PC-3 (cell line): ENCODE results near the gene FGF11. TPM values are rescaled to one million over a fixed set of nuclear protein-coding genes. Genes with fewer than 3 reads are reported as not detected.
A peak's percentile ranks its signal among the peaks of the same experiment; 100 is the strongest.

ENCODE experiments used
- ATAC-seq: fragments of 200-7000 bp; cut with Tn5 transposase; 2 replicates; pipeline ENCODE4 v1.9.1; 2020; ENCODE audit warnings: mild to moderate bottlenecking, moderate library complexity
- BruUV-seq: library from RNA; stranded (reverse); fragments of 400-500 nt; replicated peaks from 2 replicates; lab custom pipeline; 2021; lab: Mats Ljungman, UMichigan
- CTCF ChIA-PET: fragments of 300-600 bp; sonication (Branson Sonifier 250); formaldehyde crosslinking; loops from one replicate; lab custom pipeline; 2022; ENCODE audit warnings: antibody characterized with exemption; lab: Charles Lee
- POLR2A ChIA-PET: fragments of 300-600 bp; sonication (Branson Sonifier 250); formaldehyde crosslinking; loops from one replicate; lab custom pipeline; 2022; ENCODE audit warnings: antibody characterized with exemption; ENCODE audit not compliant: unreplicated experiment; lab: Charles Lee
- DNase-seq: peaks from one replicate; pipeline ENCODE4 v3.0.0-alpha.2; 2015
- H2AFZ ChIP-seq: fragments of 300-600 bp; sonication (generic); 2 replicates; pipeline ENCODE4 v1.6.0; 2016; ENCODE audit warnings: antibody characterized with exemption, low read length
- H3F3A ChIP-seq: fragments of 300-600 bp; sonication (generic); one replicate; pipeline ENCODE4 v1.6.0; 2017; ENCODE audit warnings: antibody characterized with exemption, low read length, control low read depth, mild to moderate bottlenecking; ENCODE audit not compliant: unreplicated experiment
- H3K27ac ChIP-seq: fragments of 300-600 bp; sonication (generic); 2 replicates; pipeline ENCODE4 v1.5.1; 2016; ENCODE audit warnings: mild to moderate bottlenecking, low read length
- H3K27me3 ChIP-seq: fragments of 300-600 bp; sonication (generic); 2 replicates; pipeline ENCODE4 v1.6.1; 2016; ENCODE audit warnings: low read length, mixed read lengths
- H3K36me3 ChIP-seq: fragments of 300-600 bp; sonication (generic); 2 replicates; pipeline ENCODE4 v1.6.1; 2016; ENCODE audit warnings: low read depth, mixed run types, low read length, mixed read lengths
- H3K4me1 ChIP-seq: fragments of 300-600 bp; sonication (generic); 2 replicates; pipeline ENCODE4 v1.5.1; 2016; ENCODE audit warnings: low read length; ENCODE audit not compliant: insufficient read depth
- H3K4me2 ChIP-seq: fragments of 300-600 bp; sonication (generic); 2 replicates; pipeline ENCODE4 v1.6.0; 2016; ENCODE audit warnings: low read length
- H3K4me3 ChIP-seq: fragments of 300-600 bp; sonication (generic); 2 replicates; pipeline ENCODE4 v1.5.1; 2016; ENCODE audit warnings: mild to moderate bottlenecking, low read length, mixed read lengths
- H3K79me2 ChIP-seq: fragments of 300-600 bp; sonication (generic); 2 replicates; pipeline ENCODE4 v1.6.1; 2017; ENCODE audit warnings: low read length, mixed read lengths
- H3K9ac ChIP-seq: fragments of 300-600 bp; sonication (generic); 2 replicates; pipeline ENCODE4 v1.6.0; 2016; ENCODE audit warnings: mild to moderate bottlenecking, low read length
- H3K9me2 ChIP-seq: fragments of 300-600 bp; sonication (generic); replicated peaks from 2 replicates; pipeline ENCODE4 v1.6.1; 2016; ENCODE audit warnings: mixed run types, low read length, mixed read lengths
- H3K9me3 ChIP-seq: fragments of 300-600 bp; sonication (generic); 2 replicates; pipeline ENCODE4 v1.6.1; 2016; ENCODE audit warnings: low read length, mixed read lengths
- H4K20me1 ChIP-seq: fragments of 300-600 bp; sonication (generic); 2 replicates; pipeline ENCODE4 v1.6.1; 2016; ENCODE audit warnings: low read length, mixed read lengths
- CTCF ChIP-seq: fragments of 300-600 bp; sonication (generic); conservative IDR thresholded peaks from 2 replicates; pipeline ENCODE4 v1.5.1; 2017; ENCODE audit warnings: antibody characterized with exemption, low read depth, mild to moderate bottlenecking, low read length
- EZH2 ChIP-seq: fragments of 300-600 bp; sonication (generic); IDR thresholded peaks from one replicate; pipeline ENCODE4 v1.6.1; 2017; ENCODE audit warnings: antibody characterized with exemption, mild to moderate bottlenecking, low read length; ENCODE audit not compliant: unreplicated experiment
- EZH2phosphoT487 ChIP-seq: fragments of 300-600 bp; sonication (generic); IDR thresholded peaks from 2 replicates; pipeline ENCODE4 v1.6.1; 2018; ENCODE audit warnings: mild to moderate bottlenecking, antibody characterized with exemption, low read length, borderline replicate concordance
- intact Hi-C: fragments of 100-400 bp; cut with micrococcal nuclease; formaldehyde crosslinking; loops from 2 replicates; pipeline ENCODE4 v1.9.0; 2023
- total RNA-seq: library from RNA; depleted of rRNA; stranded (reverse); fragments of >200 nt; gene quantifications from 2 replicates; pipeline ENCODE4 v1.2.3, GENCODE V29; 2014

The FGF11 gene
- total RNA-seq, 1 experiment from 2014 or later = 0.69 TPM

- DNase-seq (peak; percentile 21), ATAC-seq (no peak)
- no peak for TF ChIP-seq EZH2
- TF ChIP-seq EZH2phosphoT487 = no peak
- TF ChIP-seq CTCF = no peak
- no peaks in the 10 kb centered on the region for H3K9me3 ChIP-seq
- H3K9me2 ChIP-seq = no peaks in the 10 kb centered on the region
- intact Hi-C loops = no loop called here
- H3F3A ChIP-seq = no peaks in the 10 kb centered on the region
- H4K20me1 ChIP-seq = no peaks in the 10 kb centered on the region
- H3K9ac ChIP-seq = no peak overlapping the region
- no peak overlapping the region for H3K4me3 ChIP-seq
- no peaks in the 10 kb centered on the region for H3K27me3 ChIP-seq
- POLR2A ChIA-PET = no interaction called here
- H3K79me2 ChIP-seq = no peaks in the 10 kb centered on the region
- H3K27ac ChIP-seq = no peak overlapping the region
- H2AFZ ChIP-seq = no peak overlapping the region
- no TSS peak for BruUV-seq
- no peaks in the 10 kb centered on the region for H3K36me3 ChIP-seq
- no peak overlapping the region for H3K4me2 ChIP-seq
- CTCF ChIA-PET = no interaction called here
- H3K4me1 ChIP-seq = no peaks in the 10 kb centered on the region
Measured at GRCh38 chr17:7413346-7413985, 25.8 kb upstream of the FGF11 start.

GRCh38 chr17:7414837-7415236 is 24.5 kb upstream of the FGF11 start:
- Histone ChIP-seq H2AFZ (no peak overlapping the region), H3K4me2 (no peak overlapping the region), H3K9me2 (no peaks in the 10 kb centered on the region), H3K79me2 (no peaks in the 10 kb centered on the region), H3K9ac (no peak overlapping the region), H3K4me1 (no peaks in the 10 kb centered on the region), H3K36me3 (no peaks in the 10 kb centered on the region), H3K27me3 (no peaks in the 10 kb centered on the region), H3K27ac (no peak overlapping the region), H4K20me1 (no peaks in the 10 kb centered on the region), H3F3A (no peaks in the 10 kb centered on the region), H3K4me3 (no peak overlapping the region), H3K9me3 (no peaks in the 10 kb centered on the region)
- no peak for ATAC-seq
- no TSS peak for BruUV-seq
- no peak for TF ChIP-seq EZH2phosphoT487
- intact Hi-C loops = no loop called here
- ChIA-PET CTCF (no interaction called here), POLR2A (no interaction called here)
- no peak for DNase-seq

- BruUV-seq = no TSS peak
- no peaks in the 10 kb centered on the region for H3K79me2 ChIP-seq
- no peak overlapping the region for H2AFZ ChIP-seq
- POLR2A ChIA-PET = no interaction called here
- DNase-seq = no peak
- H3K27ac ChIP-seq = no peak overlapping the region
- no peaks in the 10 kb centered on the region for H3K9me3 ChIP-seq
- CTCF ChIA-PET = no interaction called here
- H3K36me3 ChIP-seq = no peaks in the 10 kb centered on the region
- intact Hi-C loops = no loop called here
- ATAC-seq = no peak
- no peak overlapping the region for H3K4me3 ChIP-seq
- H3K4me2 ChIP-seq = no peak overlapping the region
- TF ChIP-seq EZH2phosphoT487 (no peak), EZH2 (no peak)
- no peaks in the 10 kb centered on the region for H4K20me1 ChIP-seq
- H3K9ac ChIP-seq = no peak overlapping the region
- H3K4me1 ChIP-seq = no peaks in the 10 kb centered on the region
- H3F3A ChIP-seq = no peaks in the 10 kb centered on the region
- H3K27me3 ChIP-seq = no peaks in the 10 kb centered on the region
- no peaks in the 10 kb centered on the region for H3K9me2 ChIP-seq
Measured at GRCh38 chr17:7415784-7416183, 23.5 kb upstream of the FGF11 start.
